Heart right ventricle (tissue), 16 donors: ENCODE measurements around the gene TMEM183A. TPM values are rescaled to one million over a fixed set of nuclear protein-coding genes. Genes with fewer than 3 reads are reported as not detected.

Source experiments
- ATAC-seq, 8 donors: fragments of 200-7000 bp; cut with Tn5 transposase; one replicate each; pipeline ENCODE4 v1.9.1; 2020; ENCODE audit warnings: mild to moderate bottlenecking in 8 of 8, moderate library complexity in 8 of 8, moderate number of reproducible peaks in 1 of 8
- DNase-seq, 2 donors: peaks; one replicate each; pipeline ENCODE4 v3.0.0-alpha.2; 2020
- H3K27ac ChIP-seq, 10 donors: fragments of 200-600 bp; sonication (generic) in 2 of 10; one replicate each; pipeline versions ENCODE4 v1.5.0 to v1.8.0; 2020 to 2022; ENCODE audit warnings: mild to moderate bottlenecking in 3 of 10
- H3K27me3 ChIP-seq, 7 donors: fragments of 200-600 bp; one replicate each; pipeline ENCODE4 v1.8.0; 2021 to 2022; ENCODE audit warnings: mild to moderate bottlenecking in 2 of 7
- H3K36me3 ChIP-seq, 9 donors: fragments of 200-600 bp; sonication (generic) in 1 of 9; one replicate each; pipeline versions ENCODE4 v1.5.0 to v1.8.0; 2020 to 2022; ENCODE audit warnings: mild to moderate bottlenecking in 2 of 9
- H3K4me1 ChIP-seq, 9 donors: fragments of 200-600 bp; sonication (generic) in 1 of 9; one replicate each; pipeline versions ENCODE4 v1.5.0 to v1.8.0; 2020 to 2022; ENCODE audit warnings: mild to moderate bottlenecking in 4 of 9
- H3K4me3 ChIP-seq, 10 donors: fragments of 200-600 bp; sonication (generic) in 2 of 10; one replicate each; pipeline versions ENCODE4 v1.5.0 to v1.8.0; 2020 to 2022; ENCODE audit warnings: mild to moderate bottlenecking in 7 of 10, moderate library complexity in 2 of 10
- H3K9me3 ChIP-seq, 11 donors: fragments of 200-600 bp in 10 of 11; sonication (generic) in 2 of 11; one replicate each; pipeline versions ENCODE4 v1.5.0 to v1.8.0; 2013 to 2022; ENCODE audit warnings: mild to moderate bottlenecking in 2 of 11, control low read depth in 1 of 11, moderate library complexity in 1 of 11
- CTCF ChIP-seq, 9 donors: fragments of 200-600 bp; sonication (generic) in 2 of 9; IDR thresholded peaks; one replicate each; pipeline versions ENCODE4 v1.5.0 to v1.8.0; 2021 to 2022; ENCODE audit warnings: antibody characterized with exemption in 9 of 9, mild to moderate bottlenecking in 5 of 9, moderate library complexity in 1 of 9
- WGBS, 2 donors: extraction: QIAGEN DNeasy Blood & Tissue Kit; methylation state at CpG; one replicate each; pipeline ENCODE4 v1.1.7; 2013; ENCODE audit warnings: inconsistent platforms in 1 of 2; 5-methylcytosine and 5-hydroxymethylcytosine counted together
- intact Hi-C, 10 donors: fragments of 100-400 bp; cut with DNase I; formaldehyde crosslinking; loops; one replicate each; pipeline versions ENCODE4 v1.11.1 to v1.14.2; 2022
- polyA plus RNA-seq, 2 donors: library from polyadenylated mRNA; stranded (reverse); fragments of 200-250 nt; gene quantifications; one replicate each; pipeline ENCODE4 v1.2.3, GENCODE V29; 2013
- total RNA-seq, 10 donors: library from RNA; stranded (reverse); fragmentation: NEBNext Ultra II Directional in 3 of 10; extraction: Animal tissue kit (Norgen Biotek cat#: 25700) in 3 of 10; gene quantifications; one replicate each; pipeline versions ENCODE4 v1.2.1 to v1.2.4, GENCODE V29; 2021 to 2023
- donor health status: Arrhythmogenic right ventricular cardiomyopathy.
- donor health status: ischemic (EF 13 %, LVEDD 7.1; RV severe dilation, severe dysfunction).
- donor health status: healthy with polysubstance abuse.
- donor health status: DM: no; HTN: yes; CAD: no.
- donor health status: DM: no; HTN: no; CAD: no.
- donor health status: ischemic (EF 25% LVEDD 6.9; RV normal size, moderate dysfunction).
- donor health status: ischemic (EF 25% LVEDD 5.7; RV mildly dilated, moderate dysfunction).
- donor health status: healthy.
- donor health status: DM: yes; HTN: yes; CAD: no.
- donor health status: Ischemic cardiomyopathy.
- donor health status: ischemic (EF 35%, LVEDD 5.7; RV mildly dilated, moderate dysfunction).
- donor health status: nonischemic (EF 11% LVEDD 7.7; RV severe dilation, severe dysfunction).
- donor health status: DM: yes; HTN: yes; CAD: no.
- donor health status: PGD.
- donor health status: ischemic (EF 29% LVEDD 5.4; RV normal size, mild dysfunction).
- donor health status: nonischemic (EF 23%, LVEDD 6.1; RV moderate dilation, normal function).

Gene TMEM183A
- total and polyA plus RNA-seq, 12 donors: 11.5 to 38.1 (median 21.1) TPM

DNA sequence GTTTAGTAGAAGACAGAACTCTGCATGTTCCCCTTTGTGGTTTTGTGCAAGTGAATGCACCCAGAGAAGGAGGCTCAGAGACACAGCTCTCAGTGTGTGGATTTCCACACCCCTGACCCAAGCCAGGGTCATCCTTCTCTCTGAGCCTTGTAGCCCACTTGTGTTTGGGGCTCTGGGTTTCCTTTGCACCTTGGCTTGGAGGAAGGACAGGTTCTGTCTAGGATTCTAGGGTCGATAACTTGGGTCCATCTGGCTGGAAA lies 51.4 kb downstream of the TMEM183A start:
- peaks cover 0 to 46% (median 0%) of the 10 kb centered on the region in 9 donors for H3K36me3 ChIP-seq
- ATAC-seq (peak in 1 of 8 donors; percentile 17), DNase-seq (no peak)
- 83 to 92% methylated on average over 1 of the region's 1 CpG for WGBS, 2 donors
- H3K27me3 ChIP-seq: no peaks in the 10 kb centered on the region
- no peak overlapping the region for H3K4me3 ChIP-seq
- peaks cover 0 to 28% (median 9%) of the 10 kb centered on the region in 9 donors for H3K4me1 ChIP-seq
- TF ChIP-seq CTCF (IDR thresholded peaks at IDR 0.05): no peak
- intact Hi-C loops: no loop called here
- no peak overlapping the region for H3K27ac ChIP-seq
- H3K9me3 ChIP-seq: no peaks in the 10 kb centered on the region

DNA sequence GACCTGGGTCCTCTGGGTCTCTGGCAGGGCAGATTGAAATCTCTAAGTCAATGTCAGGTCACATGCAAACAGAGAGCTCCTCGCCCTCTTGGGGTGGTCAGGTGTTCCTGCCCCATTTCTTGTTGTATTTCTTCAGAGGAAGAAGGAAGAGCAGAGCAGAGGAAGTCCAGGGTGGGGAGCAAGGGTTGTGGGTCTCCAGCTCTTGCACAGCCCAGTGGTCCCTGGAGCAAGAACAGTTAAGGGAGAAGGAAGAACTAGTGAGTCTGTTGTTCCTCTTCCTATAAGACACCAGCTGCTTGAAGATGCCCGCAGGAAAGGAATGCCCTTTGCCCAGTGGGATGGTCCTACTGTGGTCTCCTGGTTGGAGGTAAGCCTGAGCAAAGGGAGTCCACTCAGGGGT lies 52.3 kb downstream of the TMEM183A start:
- peaks cover 0 to 28% (median 9%) of the 10 kb centered on the region in 9 donors for H3K4me1 ChIP-seq
- no peak overlapping the region for H3K4me3 ChIP-seq
- intact Hi-C loops: no loop called here
- no peaks in the 10 kb centered on the region for H3K9me3 ChIP-seq
- H3K27me3 ChIP-seq: no peaks in the 10 kb centered on the region
- H3K27ac ChIP-seq: no peak overlapping the region
- no peak for TF ChIP-seq CTCF (IDR thresholded peaks at IDR 0.05)
- H3K36me3 ChIP-seq: peaks cover 0 to 50% (median 0%) of the 10 kb centered on the region in 9 donors
- DNase-seq (no peak), ATAC-seq (no peak)
- 92 to 94% methylated on average over 2 of the region's 2 CpGs for WGBS, 2 donors

- Histone ChIP-seq H3K27me3 (no peaks in the 10 kb centered on the region), H3K27ac (no peak overlapping the region), H3K4me3 (no peak overlapping the region), H3K9me3 (no peaks in the 10 kb centered on the region), H3K4me1 (peaks cover 0 to 28% (median 9%) of the 10 kb centered on the region in 9 donors), H3K36me3 (peaks cover 0 to 50% (median 0%) of the 10 kb centered on the region in 9 donors)
- 95 to 98% methylated on average over 11 of the region's 11 CpGs for WGBS, 2 donors
- intact Hi-C loops: no loop called here
- no peak for TF ChIP-seq CTCF (IDR thresholded peaks at IDR 0.05)
- no peak for ATAC-seq
- DNase-seq: no peak
Measured at GRCh38 chr1:203060115-203060514, 52.9 kb downstream of the TMEM183A start.

- Histone ChIP-seq H3K27me3 (no peaks in the 10 kb centered on the region), H3K9me3 (no peaks in the 10 kb centered on the region), H3K4me3 (no peak overlapping the region), H3K36me3 (peaks cover 0 to 41% (median 0%) of the 10 kb centered on the region in 9 donors), H3K4me1 (peaks cover 5 to 29% (median 11%) of the 10 kb centered on the region in 9 donors), H3K27ac (no peak overlapping the region)
- ATAC-seq (no peak), DNase-seq (no peak)
- 62 to 76% methylated on average over 8 of the region's 8 CpGs for WGBS, 2 donors
- intact Hi-C loops: no loop called here
- no peak for TF ChIP-seq CTCF (IDR thresholded peaks at IDR 0.05)
Measured at GRCh38 chr1:203063287-203063686, 56.1 kb downstream of the TMEM183A start.
